K562 (cell line): ENCODE data around the gene AFG1L. TPM values are rescaled to one million over a fixed set of nuclear protein-coding genes. Genes with fewer than 3 reads are reported as not detected.

Experiments used
- ATAC-seq: fragments of 200-7000 bp; cut with Tn5 transposase; 3 replicates; pipeline ENCODE4 v1.9.1; 2020; ENCODE audit warnings: moderate library complexity
- BruUV-seq: library from RNA; stranded (reverse); fragments of 400-500 nt; replicated peaks from 2 replicates; lab custom pipeline; 2021; lab: Mats Ljungman, UMichigan
- CTCF ChIA-PET: fragments of 300-600 bp; formaldehyde crosslinking; extraction: SDS; loops from one replicate; lab custom pipeline; 2021; ENCODE audit warnings: low intra/inter-chr PET ratio; lab: Yijun Ruan, JAX
- POLR2A ChIA-PET: fragments of 300-600, 350-650 bp; sonication (Branson Sonifier 250); formaldehyde crosslinking; extraction: SDS; loops from one replicate; lab custom pipeline; 2021; ENCODE audit warnings: antibody characterized with exemption, inconsistent platforms; lab: Yijun Ruan, JAX
- DNase-seq, 4 experiments: peaks; one replicate each; pipeline versions ENCODE4 v3.0.0 to v3.0.0-alpha.2; 2011 to 2018; ENCODE audit warnings: low spot score in 3 of 4, mixed read lengths in 3 of 4; ENCODE audit errors: extremely low read depth in 1 of 4
- FAIRE-seq: peaks from 2 replicates; lab custom pipeline; 2011; peaks lifted over from hg19 to GRCh38; lab: Jason Lieb, UNC
- H2AFZ ChIP-seq: 2 replicates; pipeline ENCODE4 v1.6.0; 2011; ENCODE audit warnings: low read depth, low read length, control low read depth, inconsistent platforms
- H3K27ac ChIP-seq: fragments of 200-600 bp; 3 replicates; pipeline ENCODE4 v1.8.0; 2011; ENCODE audit warnings: low read depth, mild to moderate bottlenecking, control low read depth, inconsistent platforms, low read length, moderate library complexity, mixed read lengths; ENCODE audit errors: extremely low read depth
- H3K27me3 ChIP-seq, 2 experiments: fragments of 300-600 bp in 1 of 2; 2 replicates in 1 of 2; 3 replicates in 1 of 2; pipeline versions ENCODE4 v1.6.0 to v1.8.0; 2011; ENCODE audit warnings: inconsistent platforms in 2 of 2, low read length in 2 of 2, mild to moderate bottlenecking in 1 of 2, mixed read lengths in 1 of 2, moderate library complexity in 1 of 2; ENCODE audit not compliant: control insufficient read depth in 2 of 2, insufficient read depth in 2 of 2
- H3K36me3 ChIP-seq: fragments of 300-600 bp; 3 replicates; pipeline ENCODE4 v1.8.0; 2011; ENCODE audit warnings: mild to moderate bottlenecking, low read length, inconsistent platforms; ENCODE audit not compliant: control insufficient read depth, insufficient read depth
- H3K4me1 ChIP-seq, 2 experiments: fragments of 200-600 bp in 1 of 2; replicated peaks in 1 of 2; 2 replicates in 1 of 2; 3 replicates in 1 of 2; pipeline versions ENCODE4 v1.5.1 to v1.8.0; 2011; ENCODE audit warnings: inconsistent platforms in 2 of 2, low read length in 2 of 2, mild to moderate bottlenecking in 1 of 2, mixed read lengths in 1 of 2, moderate library complexity in 1 of 2; ENCODE audit not compliant: control insufficient read depth in 2 of 2, insufficient read depth in 2 of 2
- H3K4me2 ChIP-seq: 2 replicates; pipeline ENCODE4 v1.6.1; 2011; ENCODE audit warnings: low read length, control low read depth, inconsistent platforms, mixed read lengths; ENCODE audit not compliant: insufficient read depth
- H3K4me3 ChIP-seq: fragments of 200-600 bp; sonication (generic), shearing (Covaris generic); 2 replicates; pipeline ENCODE4 v1.5.1; 2016; ENCODE audit warnings: control low read depth, inconsistent platforms
- H3K79me2 ChIP-seq: fragments of 200-600 bp; 3 replicates; pipeline ENCODE4 v1.8.0; 2011; ENCODE audit warnings: low read length, inconsistent platforms; ENCODE audit not compliant: control insufficient read depth, insufficient read depth
- H3K9ac ChIP-seq, 2 experiments: 2 replicates each; pipeline versions ENCODE4 v1.6.0 to v1.6.1; 2011; ENCODE audit warnings: low read depth in 2 of 2, low read length in 2 of 2, control low read depth in 1 of 2, inconsistent platforms in 1 of 2, mild to moderate bottlenecking in 1 of 2, mixed read lengths in 1 of 2; ENCODE audit not compliant: insufficient read depth in 1 of 2
- H3K9me1 ChIP-seq: one replicate; pipeline ENCODE4 v1.6.0; 2011; ENCODE audit warnings: inconsistent platforms, mild to moderate bottlenecking, low read length, moderate library complexity; ENCODE audit not compliant: control insufficient read depth, insufficient read depth
- H3K9me3 ChIP-seq: replicated peaks from 2 replicates; pipeline ENCODE4 v1.5.1; 2011; ENCODE audit warnings: low read depth, low read length, inconsistent platforms; ENCODE audit not compliant: control insufficient read depth, insufficient read depth
- H4K20me1 ChIP-seq: replicated peaks from 2 replicates; pipeline ENCODE4 v1.6.1; 2011; ENCODE audit warnings: low read length, inconsistent platforms, mixed read lengths; ENCODE audit not compliant: control insufficient read depth, insufficient read depth
- CHD1 ChIP-seq: fragments of 200-600 bp; sonication (generic); IDR thresholded peaks from one replicate; pipeline ENCODE4 v1.6.1; 2012; ENCODE audit warnings: mild to moderate bottlenecking, moderate library complexity, low read length, inconsistent platforms
- NCOA2 ChIP-seq, 2 experiments: fragments of 450-650 bp; IDR thresholded peaks; 2 replicates each; pipeline ENCODE4 v1.6.1; 2018; ENCODE audit warnings: mild to moderate bottlenecking in 2 of 2, moderate library complexity in 1 of 2; ENCODE audit not compliant: partially characterized antibody in 2 of 2
- NFE2L1 ChIP-seq: fragments of 450-650 bp; IDR thresholded peaks from 2 replicates; pipeline ENCODE4 v1.6.1; 2016; ENCODE audit warnings: missing genetic modification characterization, low read depth, mild to moderate bottlenecking, missing compliant biosample characterization, moderate library complexity, borderline replicate concordance
- PCBP1 ChIP-seq: fragments of 200-400 bp; formaldehyde crosslinking; IDR thresholded peaks from 2 replicates; pipeline ENCODE4 v1.6.1; 2018; ENCODE audit warnings: mild to moderate bottlenecking, low read depth, low read length; ENCODE audit not compliant: poor library complexity, severe bottlenecking
- PML ChIP-seq: IDR thresholded peaks from 2 replicates; pipeline ENCODE4 v1.6.1; 2012; ENCODE audit warnings: low read length, inconsistent platforms
- SRSF3 ChIP-seq: fragments of 200-400 bp; formaldehyde crosslinking; IDR thresholded peaks from 2 replicates; pipeline ENCODE4 v1.6.1; 2016; ENCODE audit warnings: mild to moderate bottlenecking, low read length, moderate library complexity; ENCODE audit not compliant: insufficient read depth
- TCF15 ChIP-seq: fragments of 250-450 bp; sonication (Bioruptor Pico); IDR thresholded peaks from 2 replicates; pipeline ENCODE4 v1.8.0; 2022; ENCODE audit warnings: moderate library complexity, mild to moderate bottlenecking, inconsistent platforms
- ZKSCAN8 ChIP-seq: fragments of 200-800 bp; sonication (Bioruptor generic); IDR thresholded peaks from 2 replicates; pipeline ENCODE4 v1.6.1; 2016; ENCODE audit warnings: missing genetic modification characterization, missing compliant biosample characterization
- ZNF311 ChIP-seq: fragments of 250-450 bp; sonication (Bioruptor Pico); IDR thresholded peaks from 2 replicates; pipeline ENCODE4 v1.4.0; 2020; ENCODE audit warnings: mild to moderate bottlenecking, moderate library complexity
- ZNF764 ChIP-seq: fragments of 250-450 bp; sonication (Bioruptor Pico); IDR thresholded peaks from 2 replicates; pipeline ENCODE4 v1.4.0; 2020; ENCODE audit warnings: low read depth, mild to moderate bottlenecking, moderate library complexity
- WGBS: fragments of 100-300 bp; shearing (Covaris generic); methylation state at CpG from one replicate; pipeline ENCODE4 v1.1.6; 2016; ENCODE audit warnings: low coverage, mixed read lengths; ENCODE audit not compliant: insufficient coverage; ENCODE audit errors: missing lambda C conversion rate; 5-methylcytosine and 5-hydroxymethylcytosine counted together
- in situ Hi-C: fragments of 300-500 bp; cut with MboI; formaldehyde crosslinking; loops from 4 replicates; pipeline ENCODE4 v1.15.0; 2018; ENCODE audit warnings: inconsistent platforms, mixed read lengths
- intact Hi-C: fragments of 100-400 bp; cut with micrococcal nuclease; formaldehyde crosslinking; loops from 2 replicates; pipeline ENCODE4 v1.14.2; 2022
- polyA plus RNA-seq, 8 experiments: library from polyadenylated mRNA; depleted of rRNA in 4 of 8; stranded (reverse) in 5 of 8; unstranded in 3 of 8; fragments of >200 nt; fragmentation: Nextera tagmentation in 2 of 8; fragmentation: Illumina TruSeq in 1 of 8; extraction: Ambion mirVana in 2 of 8; extraction: Trizol in 1 of 8; gene quantifications; 2 replicates each; pipeline versions ENCODE4 v1.2.1 to v1.2.3, GENCODE V29; 2011 to 2014; ENCODE audit warnings: inconsistent platforms in 1 of 8, missing spikeins in 1 of 8
- total RNA-seq, 7 experiments: library from RNA; depleted of rRNA in 6 of 7; stranded (reverse); fragments of >200 nt in 6 of 7; fragmentation: Illumina TruSeq in 2 of 7; extraction: Trizol in 2 of 7; gene quantifications; 2 replicates each; pipeline versions ENCODE4 v1.2.1 to v1.2.3, GENCODE V29; 2011 to 2021; ENCODE audit warnings: low replicate concordance in 1 of 7
- TF ChIP-seq, protein P1 (sequence below), 2 experiments: fragments of 450-650 bp in 1 of 2; sonication (generic) in 1 of 2; formaldehyde crosslinking in 1 of 2; IDR thresholded peaks in 1 of 2; conservative IDR thresholded peaks in 1 of 2; 2 replicates each; pipeline versions ENCODE4 v1.6.1 to v1.8.1; 2016 to 2023; ENCODE audit warnings: mild to moderate bottlenecking in 2 of 2, moderate library complexity in 2 of 2, inconsistent platforms in 1 of 2, missing genetic modification reagents in 1 of 2

The AFG1L gene
- total and polyA plus RNA-seq, 9 of the 15 experiments (the other 6 are each of a cell fraction or from before 2014, with no cell fraction given), result 2.2 to 15.5 (median 5.8) TPM

GRCh38 chr6:108568551-108569305 lies 273.9 kb downstream of the AFG1L start:
- Histone ChIP-seq H3K27ac (no peak overlapping the region), H2AFZ (no peak overlapping the region), H4K20me1 (peaks cover 22% of the 10 kb centered on the region), H3K4me2 (no peak overlapping the region), H3K27me3 (no peaks in the 10 kb centered on the region), H3K9me3 (no peaks in the 10 kb centered on the region), H3K9me1 (no peaks in the 10 kb centered on the region), H3K36me3 (peaks cover 36% of the 10 kb centered on the region; the same call in 2 of the 3 replicates), H3K4me3 (no peak overlapping the region), H3K4me1 (peaks cover 0 to 19% of the 10 kb centered on the region in 2 experiments; a peak in 3 of 5 replicates), H3K79me2 (peaks cover 17% of the 10 kb centered on the region; the same call in 2 of the 3 replicates), H3K9ac (no peak overlapping the region)
- intact Hi-C loops (no loop called here), in situ Hi-C loops (no loop called here)
- no peak for TF ChIP-seq CHD1
- TF ChIP-seq PML, result no peak
- TF ChIP-seq, protein P1, sequence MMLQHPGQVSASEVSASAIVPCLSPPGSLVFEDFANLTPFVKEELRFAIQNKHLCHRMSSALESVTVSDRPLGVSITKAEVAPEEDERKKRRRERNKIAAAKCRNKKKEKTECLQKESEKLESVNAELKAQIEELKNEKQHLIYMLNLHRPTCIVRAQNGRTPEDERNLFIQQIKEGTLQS (IDR thresholded peaks at IDR 0.05), result no peak
- TF ChIP-seq, protein P1 (CRISPR knock-in tag; conservative IDR thresholded peaks at IDR 0.05), result no peak
- no peak for TF ChIP-seq ZKSCAN8
- no peak for TF ChIP-seq NCOA2 (IDR thresholded peaks at IDR 0.05; ENCODE audit: partially characterized antibody in 2 of 2)
- no peak for TF ChIP-seq TCF15 (CRISPR knock-in tag)
- no peak for TF ChIP-seq ZNF311 (CRISPR knock-in tag)
- no peak for TF ChIP-seq NFE2L1 (tag)
- no peak for TF ChIP-seq SRSF3
- TF ChIP-seq PCBP1, result no peak
- TF ChIP-seq ZNF764, result no peak
- ChIA-PET POLR2A (interaction anchor here (1.5 to 1.7 kb wide), 2 partner anchors 8 to 11 kb away, joined by 7 read pairs; no protein-coding TSS in a partner anchor), CTCF (no interaction called here)
- FAIRE-seq (no peak), DNase-seq (no peak), ATAC-seq (no peak)
- no TSS peak for BruUV-seq
- WGBS, result 79% methylated on average over 3 of the region's 3 CpGs
